ENCODE measurements around the gene DCAF12.
"Not testable (repeated sequence)": the region's sequence is repeated elsewhere in the genome, so short reads cannot be mapped to it uniquely, and the experiment has no call there.

DCAF12 gene

GRCh38 chr9:34126207-34127034 lies at the start of gene DCAF12:
Gene DCAF12, minus strand, starts transcription at chr9:34126698. Its CDS starts 267 bp downstream, at chr9:34126431.
- in situ Hi-C loops (cut with HindIII; ENCODE audit: low sequenced_read_pairs): no loop called here

GRCh38 chr9:34176089-34176488 lies 49.6 kb upstream of the DCAF12 start:
- in situ Hi-C loops (cut with HindIII; ENCODE audit: low sequenced_read_pairs): no loop called here

DNA sequence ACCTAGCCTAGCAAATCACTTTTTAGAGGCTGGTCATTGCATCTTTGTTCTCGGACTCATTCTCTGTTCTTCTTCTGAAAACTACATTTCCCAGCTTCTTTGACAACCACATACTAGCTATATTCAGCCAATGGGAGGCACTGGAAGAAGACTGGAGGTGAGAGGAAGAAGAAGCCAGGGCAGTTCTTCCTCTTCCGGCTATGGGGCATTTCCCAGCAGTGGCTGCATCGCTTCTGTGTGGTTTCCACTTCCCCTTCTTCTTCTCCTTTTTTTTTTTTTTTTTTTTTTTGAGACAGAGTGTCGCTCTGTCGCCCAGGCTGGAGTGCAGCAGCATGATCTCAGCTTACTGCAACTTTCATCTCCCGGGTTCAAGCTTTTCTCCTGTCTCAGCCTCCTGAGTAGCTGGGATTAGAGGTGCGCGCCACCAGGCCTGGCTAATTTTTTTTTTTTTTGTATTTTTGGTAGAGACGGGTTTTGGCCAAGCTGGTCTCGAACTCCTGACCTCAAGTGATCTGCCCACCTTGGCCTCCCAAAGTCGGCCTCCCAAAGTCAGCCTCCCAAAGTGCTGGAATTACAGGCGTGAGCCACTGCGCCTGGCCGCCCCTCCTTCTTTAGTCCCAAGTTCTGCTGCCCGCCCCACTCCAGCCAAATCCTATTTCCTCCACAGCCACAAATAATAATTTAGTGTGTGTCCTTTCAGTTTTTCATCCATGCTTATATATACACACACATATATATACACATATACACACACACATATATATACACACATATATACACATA lies 45.4 kb upstream of the DCAF12 start:
- in situ Hi-C loops (cut with HindIII; ENCODE audit: low sequenced_read_pairs): no loop called here

GRCh38 chr9:34170237-34170991 lies 43.9 kb upstream of the DCAF12 start:
- in situ Hi-C loops (cut with HindIII; ENCODE audit: low sequenced_read_pairs): no loop called here

GRCh38 chr9:34169125-34169524 lies 42.6 kb upstream of the DCAF12 start:
- in situ Hi-C loops (cut with HindIII; ENCODE audit: low sequenced_read_pairs): loop anchor here (10.0 kb wide), 1 partner anchor 96 kb away; no protein-coding TSS in a partner anchor

DNA sequence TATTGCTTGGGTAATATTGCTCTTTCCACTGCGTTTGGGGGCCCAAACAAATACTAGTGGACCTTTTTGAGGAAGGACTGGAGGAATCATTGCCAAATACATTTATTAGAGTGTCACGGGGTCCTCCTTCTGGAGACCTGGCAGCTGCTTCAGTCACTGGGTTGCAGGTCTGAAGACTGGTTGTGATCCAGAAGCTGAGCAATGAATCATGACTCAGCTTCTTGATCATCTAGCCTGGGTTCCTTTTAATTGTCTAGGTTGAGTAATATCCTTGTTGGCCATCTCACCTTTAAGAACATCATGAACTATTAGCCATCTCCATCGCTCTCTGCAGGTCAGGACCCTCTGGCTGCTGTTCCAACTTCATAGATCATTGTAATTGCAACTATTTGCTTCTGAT lies 36.9 kb upstream of the DCAF12 start:
- in situ Hi-C loops (cut with HindIII; ENCODE audit: low sequenced_read_pairs): loop anchor here (10.0 kb wide), 1 partner anchor 101 kb away; no protein-coding TSS in a partner anchor

- in situ Hi-C loops (cut with HindIII; ENCODE audit: low sequenced_read_pairs): no loop called here
Measured at GRCh38 chr9:34158362-34158869, 31.9 kb upstream of the DCAF12 start.

GRCh38 chr9:34157898-34158297 lies 31.4 kb upstream of the DCAF12 start:
- in situ Hi-C loops (cut with HindIII; ENCODE audit: low sequenced_read_pairs): no loop called here

DNA sequence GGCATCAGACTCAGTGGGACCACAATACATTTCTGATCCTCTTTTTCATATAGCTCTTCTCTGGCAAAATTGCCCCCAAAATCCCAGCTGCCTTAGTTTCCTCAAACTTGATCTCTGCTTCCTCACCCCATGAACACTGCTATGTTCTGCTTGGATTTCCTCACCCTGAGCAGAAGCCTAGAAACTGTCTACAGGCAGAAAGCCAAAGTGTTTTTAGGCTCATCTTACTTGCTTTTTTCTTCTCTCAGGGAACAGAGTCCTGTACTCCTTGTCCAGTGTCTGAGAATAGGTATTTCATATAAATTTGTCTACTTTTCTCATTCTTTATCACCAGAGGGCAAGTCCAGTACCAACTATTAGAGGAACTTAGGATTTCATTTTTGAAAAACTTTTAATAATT lies 30.8 kb upstream of the DCAF12 start:
- in situ Hi-C loops (cut with HindIII; ENCODE audit: low sequenced_read_pairs): no loop called here

DNA sequence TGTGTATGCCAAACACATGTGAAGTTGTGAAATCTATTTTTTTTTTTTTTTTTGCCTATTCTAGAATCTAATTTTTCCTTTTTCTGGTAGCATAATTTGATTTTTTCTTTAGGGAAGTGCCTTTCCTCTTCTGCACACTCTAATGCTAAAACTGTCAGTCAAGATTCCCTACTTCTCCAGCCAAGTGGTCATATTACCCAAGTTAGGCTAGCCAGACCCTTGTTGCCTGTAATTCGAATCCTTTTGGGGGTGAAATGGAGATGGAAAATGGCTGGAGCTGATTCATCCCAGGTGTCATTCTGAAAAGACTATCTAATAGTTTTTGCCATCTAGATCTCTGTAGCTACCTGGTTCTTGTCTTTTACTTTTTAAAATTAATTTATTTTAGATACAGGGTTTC lies 27.6 kb upstream of the DCAF12 start:
- in situ Hi-C loops (cut with HindIII; ENCODE audit: low sequenced_read_pairs): no loop called here

DNA sequence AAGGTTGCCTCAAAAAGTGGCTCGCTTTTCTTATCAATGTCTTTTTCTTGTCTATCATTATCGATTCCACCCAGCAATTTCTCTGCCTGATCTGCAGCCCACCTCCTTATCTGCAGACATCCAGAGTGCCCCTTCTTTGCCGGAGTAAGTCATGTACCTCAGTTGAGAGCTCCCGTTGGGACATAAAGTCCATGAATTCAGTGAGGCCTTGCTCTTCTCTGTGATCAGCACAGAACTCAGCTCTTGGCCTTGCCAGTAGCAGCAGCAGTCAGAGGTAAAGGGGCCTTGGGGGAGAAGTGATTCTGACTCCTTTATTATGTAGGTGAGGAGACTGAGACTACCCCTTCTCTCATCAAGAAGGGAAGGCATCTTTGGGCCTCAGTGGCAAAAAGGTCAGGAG lies 24.9 kb upstream of the DCAF12 start:
- in situ Hi-C loops (cut with HindIII; ENCODE audit: low sequenced_read_pairs): no loop called here

GRCh38 chr9:34145165-34145564 lies 18.7 kb upstream of the DCAF12 start:
- in situ Hi-C loops (cut with HindIII; ENCODE audit: low sequenced_read_pairs): no loop called here

- in situ Hi-C loops (cut with HindIII; ENCODE audit: low sequenced_read_pairs): no loop called here
Measured at GRCh38 chr9:34143116-34143515, 16.6 kb upstream of the DCAF12 start.

DNA sequence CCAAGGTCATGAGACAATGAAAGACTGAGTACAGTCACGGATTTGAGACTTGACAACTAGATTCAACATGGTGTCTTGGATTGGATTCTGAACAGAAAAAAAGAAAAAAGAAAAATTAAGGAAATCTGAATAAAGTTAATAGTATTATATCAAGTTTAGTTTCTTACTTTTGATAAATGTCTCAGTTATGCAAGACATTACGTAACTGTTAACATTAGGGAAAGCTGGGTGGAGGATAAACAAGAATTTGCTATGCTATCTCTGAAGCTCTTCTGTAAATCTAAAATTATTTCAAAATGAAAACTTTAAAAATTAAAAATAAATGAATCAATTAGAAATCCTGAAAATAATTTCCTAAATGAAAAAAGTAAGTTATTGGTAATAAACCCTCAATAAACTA lies 14.4 kb upstream of the DCAF12 start:
- in situ Hi-C loops (cut with HindIII; ENCODE audit: low sequenced_read_pairs): no loop called here

DNA sequence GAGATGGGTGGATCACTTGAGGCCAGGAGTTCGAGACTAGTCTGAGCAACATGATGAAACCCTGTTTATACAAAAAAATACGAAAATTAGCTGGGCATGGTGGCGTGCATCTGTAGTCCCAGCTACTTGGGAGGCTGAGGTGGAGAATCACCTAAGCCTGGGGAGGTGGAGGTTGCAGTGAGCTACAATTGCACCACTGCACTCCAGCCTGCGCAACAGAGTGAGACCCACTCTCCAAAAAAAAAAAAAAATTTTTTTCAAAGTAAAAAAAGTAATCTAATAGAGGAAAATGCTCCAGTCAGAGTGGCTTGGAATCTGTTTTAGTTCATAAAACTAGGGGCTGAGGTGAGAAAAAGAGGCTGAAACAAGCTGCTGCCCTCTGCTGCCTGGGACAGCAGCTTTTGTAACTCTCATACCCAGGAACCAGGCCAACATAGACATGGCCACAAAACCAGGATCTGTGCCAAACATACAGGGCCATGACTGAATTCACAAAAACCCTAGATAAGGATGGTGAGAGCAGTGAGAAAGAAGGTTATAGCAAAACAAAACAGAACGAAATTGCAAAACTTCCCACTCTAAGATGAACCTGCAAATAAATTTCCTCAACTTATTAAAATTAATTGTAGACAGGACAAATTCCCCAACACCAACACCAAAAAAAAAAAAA lies 13.1 kb upstream of the DCAF12 start:
- in situ Hi-C loops (cut with HindIII; ENCODE audit: low sequenced_read_pairs): no loop called here

- in situ Hi-C loops (cut with HindIII; ENCODE audit: low sequenced_read_pairs): not testable (repeated sequence)
Measured at GRCh38 chr9:34138644-34139043, 12.1 kb upstream of the DCAF12 start.

DNA sequence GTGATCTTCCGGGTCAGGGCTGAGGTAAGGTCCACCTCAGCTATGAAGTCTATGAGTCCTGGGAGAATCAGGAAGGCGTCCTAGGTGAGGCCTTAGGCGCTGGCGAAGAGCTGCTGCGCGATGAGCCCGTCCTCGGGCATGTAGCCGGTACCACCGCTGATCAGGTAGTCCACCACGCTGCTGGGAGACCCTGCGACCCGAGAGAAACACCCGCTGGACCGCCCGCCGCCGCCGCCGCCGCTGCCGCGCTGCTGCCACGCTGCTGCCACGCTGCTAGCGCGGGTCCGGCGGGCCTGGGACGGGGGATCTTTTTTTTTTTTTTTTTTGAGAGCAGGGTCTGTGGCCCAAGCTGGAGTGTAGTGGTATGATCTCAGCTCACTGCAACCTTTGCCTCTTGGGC lies 8.0 kb upstream of the DCAF12 start:
- in situ Hi-C loops (cut with HindIII; ENCODE audit: low sequenced_read_pairs): no loop called here

- in situ Hi-C loops (cut with HindIII; ENCODE audit: low sequenced_read_pairs): no loop called here
Measured at GRCh38 chr9:34133436-34133949, 7.0 kb upstream of the DCAF12 start.

DNA sequence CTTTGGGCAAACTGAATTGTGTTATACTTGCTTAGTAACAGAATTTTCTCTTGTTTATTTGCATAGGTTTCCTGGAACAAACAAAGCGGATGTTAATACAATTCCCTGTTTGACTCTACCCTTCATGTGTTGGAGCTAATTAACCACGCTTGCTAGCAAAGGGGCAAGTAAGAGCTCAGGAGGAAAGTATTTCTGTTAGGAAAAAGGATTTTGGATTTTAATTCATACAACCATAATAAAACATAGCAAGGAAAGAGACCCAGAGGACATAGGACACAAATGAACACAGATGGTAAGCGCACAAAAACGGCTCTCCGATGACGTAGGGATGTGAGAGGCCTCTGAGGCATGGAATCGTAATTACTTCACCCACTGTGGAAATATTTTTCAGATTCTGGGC lies 5.1 kb upstream of the DCAF12 start:
- in situ Hi-C loops (cut with HindIII; ENCODE audit: low sequenced_read_pairs): no loop called here

All from endothelial cell of hepatic sinusoid (primary cell).